Measurements from ENCODE around the gene ZBTB7A.

GRCh38 chr19:4012092-4012974 lies 54.4 kb downstream of the ZBTB7A start:
- TF ChIP-seq MAX (IDR thresholded peaks at IDR 0.05) (no peak), MYC (IDR thresholded peaks at IDR 0.05; ENCODE audit: borderline replicate concordance, low read length) (no peak), PHF8 (IDR thresholded peaks at IDR 0.05; ENCODE audit: borderline replicate concordance, low read depth) (no peak), POLR2A (IDR thresholded peaks at IDR 0.05; ENCODE audit: low read length) (no peak), CTCF (IDR thresholded peaks at IDR 0.05) (no peak), E2F6 (IDR thresholded peaks at IDR 0.05; ENCODE audit: borderline replicate concordance, low read depth) (no peak), KDM5A (IDR thresholded peaks at IDR 0.05) (no peak), ZSCAN20 (CRISPR knock-in tag; IDR thresholded peaks at IDR 0.05) (no peak)

Measured in A549 (cell line).